CD4-positive, alpha-beta T cell treated with Interleukin-15 for 4 hours (primary cell): ENCODE measurements around the gene HPS1.

Experiments
- DNase-seq: peaks from one replicate; pipeline ENCODE4 v3.0.0-alpha.2; 2020; ENCODE audit warnings: low spot score

The HPS1 gene

GRCh38 chr10:98411768-98412167, 35.0 kb downstream of the HPS1 start:
- DNase-seq = no peak

- DNase-seq = no peak
Observed at GRCh38 chr10:98411166-98411565, 35.6 kb downstream of the HPS1 start.

- no peak for DNase-seq
Observed at GRCh38 chr10:98410759-98411158, 36.0 kb downstream of the HPS1 start.

GRCh38 chr10:98410135-98410743, 36.5 kb downstream of the HPS1 start:
- no peak for DNase-seq

- no peak for DNase-seq
Observed at GRCh38 chr10:98408799-98409198, 37.9 kb downstream of the HPS1 start.

- DNase-seq = no peak
Observed at GRCh38 chr10:98407744-98408241, 38.9 kb downstream of the HPS1 start.

GRCh38 chr10:98407017-98407743, 39.6 kb downstream of the HPS1 start:
- DNase-seq = no peak

GRCh38 chr10:98405422-98405821, 41.3 kb downstream of the HPS1 start:
- DNase-seq = no peak

GRCh38 chr10:98404571-98405359, 42.0 kb downstream of the HPS1 start:
- no peak for DNase-seq

GRCh38 chr10:98403812-98404504, 42.8 kb downstream of the HPS1 start:
- no peak for DNase-seq

GRCh38 chr10:98402931-98403718, 43.6 kb downstream of the HPS1 start:
- no peak for DNase-seq

- DNase-seq = no peak
Observed at GRCh38 chr10:98402478-98402877, 44.3 kb downstream of the HPS1 start.

- no peak for DNase-seq
Observed at GRCh38 chr10:98400482-98400881, 46.3 kb downstream of the HPS1 start.

- no peak for DNase-seq
Observed at GRCh38 chr10:98399784-98400183, 47.0 kb downstream of the HPS1 start.

GRCh38 chr10:98397089-98397600, 49.6 kb downstream of the HPS1 start:
- DNase-seq = no peak

GRCh38 chr10:98396096-98397063, 50.4 kb downstream of the HPS1 start:
- DNase-seq = no peak

GRCh38 chr10:98394851-98395440, 51.8 kb downstream of the HPS1 start:
- no peak for DNase-seq

GRCh38 chr10:98391578-98391991, 55.1 kb downstream of the HPS1 start:
- peak; percentile 7 for DNase-seq

- DNase-seq = peak; percentile 7
Observed at GRCh38 chr10:98391065-98391464, 55.7 kb downstream of the HPS1 start.

- no peak for DNase-seq
Observed at GRCh38 chr10:98390406-98390805, 56.3 kb downstream of the HPS1 start.
